Activated naive CD4-positive, alpha-beta T cell treated with anti-CD3 and anti-CD28 coated beads, Interleukin-2, amount 50 U/mL, for 16 hours (primary cell): ENCODE measurements around the gene CAMKK1.
"Not testable (repeated sequence)": the region's sequence is repeated elsewhere in the genome, so short reads cannot be mapped to it uniquely, and the experiment has no call there.

Source experiments
- DNase-seq: peaks from one replicate; pipeline ENCODE4 v3.0.0-alpha.2; 2020

CAMKK1 gene

GRCh38 chr17:3875317-3875716, 17.5 kb downstream of the CAMKK1 start:
- no peak for DNase-seq

- DNase-seq, result no peak
These were observed 19.0 kb downstream of the CAMKK1 start for GRCh38 chr17:3873862-3874261.

- DNase-seq, result no peak
These were observed 22.0 kb downstream of the CAMKK1 start for GRCh38 chr17:3870871-3871306.

- DNase-seq, result no peak
These were observed 25.2 kb downstream of the CAMKK1 start for GRCh38 chr17:3867606-3868005.

- no peak for DNase-seq
These were observed 25.7 kb downstream of the CAMKK1 start for GRCh38 chr17:3867106-3867505.

- no peak for DNase-seq
These were observed 26.6 kb downstream of the CAMKK1 start for GRCh38 chr17:3866276-3866675.

GRCh38 chr17:3865176-3865575, 27.7 kb downstream of the CAMKK1 start:
- no peak for DNase-seq

- no peak for DNase-seq
These were observed 28.3 kb downstream of the CAMKK1 start for GRCh38 chr17:3864534-3864933.

- no peak for DNase-seq
These were observed 30.8 kb downstream of the CAMKK1 start for GRCh38 chr17:3861761-3862681.

- DNase-seq, result no peak
These were observed 31.7 kb downstream of the CAMKK1 start for GRCh38 chr17:3860939-3861700.

- DNase-seq, result no peak
These were observed 32.9 kb downstream of the CAMKK1 start for GRCh38 chr17:3859940-3860339.

GRCh38 chr17:3857261-3858105, 35.4 kb downstream of the CAMKK1 start:
- DNase-seq, result no peak

GRCh38 chr17:3854204-3854603, 38.6 kb downstream of the CAMKK1 start:
- DNase-seq, result not testable (repeated sequence)

GRCh38 chr17:3852561-3852960, 40.3 kb downstream of the CAMKK1 start:
- no peak for DNase-seq

GRCh38 chr17:3851461-3852100, 41.3 kb downstream of the CAMKK1 start:
- DNase-seq, result no peak

- DNase-seq, result no peak
These were observed 44.5 kb downstream of the CAMKK1 start for GRCh38 chr17:3848229-3848835.

GRCh38 chr17:3847165-3847670, 45.6 kb downstream of the CAMKK1 start:
- DNase-seq, result no peak

- DNase-seq, result no peak
These were observed 46.3 kb downstream of the CAMKK1 start for GRCh38 chr17:3846437-3847164.

- peak; percentile 91 for DNase-seq
These were observed 47.0 kb downstream of the CAMKK1 start, which contains the start of gene NCBP3 for GRCh38 chr17:3845621-3846436. TSS of gene NCBP3 (minus strand) at chr17:3846246. CDS start at chr17:3846223, 23 bp downstream.

- peak; percentile 47 for DNase-seq
These were observed 47.6 kb downstream of the CAMKK1 start for GRCh38 chr17:3845291-3845620.
